Uterus (tissue), 2 donors: ENCODE results near the gene MAPT.

Experiments used
- POLR2A ChIP-seq, 2 donors: fragments of 450-650 bp; IDR thresholded peaks; one replicate each; pipeline ENCODE4 v1.6.1; 2016; ENCODE audit warnings: antibody characterized with exemption in 2 of 2, mild to moderate bottlenecking in 1 of 2, moderate library complexity in 1 of 2
- TF ChIP-seq, protein P1 (sequence below), 4 experiments: fragments of 200-600 bp in 2 of 4; fragments of 450-650 bp in 2 of 4; sonication (generic) in 2 of 4; IDR thresholded peaks; one replicate each; pipeline ENCODE4 v1.5.1; 2016 to 2019; ENCODE audit warnings: antibody characterized with exemption in 4 of 4, mild to moderate bottlenecking in 2 of 4, moderate library complexity in 1 of 4

- no peak for TF ChIP-seq POLR2A (IDR thresholded peaks at IDR 0.05)
- TF ChIP-seq, protein P1, sequence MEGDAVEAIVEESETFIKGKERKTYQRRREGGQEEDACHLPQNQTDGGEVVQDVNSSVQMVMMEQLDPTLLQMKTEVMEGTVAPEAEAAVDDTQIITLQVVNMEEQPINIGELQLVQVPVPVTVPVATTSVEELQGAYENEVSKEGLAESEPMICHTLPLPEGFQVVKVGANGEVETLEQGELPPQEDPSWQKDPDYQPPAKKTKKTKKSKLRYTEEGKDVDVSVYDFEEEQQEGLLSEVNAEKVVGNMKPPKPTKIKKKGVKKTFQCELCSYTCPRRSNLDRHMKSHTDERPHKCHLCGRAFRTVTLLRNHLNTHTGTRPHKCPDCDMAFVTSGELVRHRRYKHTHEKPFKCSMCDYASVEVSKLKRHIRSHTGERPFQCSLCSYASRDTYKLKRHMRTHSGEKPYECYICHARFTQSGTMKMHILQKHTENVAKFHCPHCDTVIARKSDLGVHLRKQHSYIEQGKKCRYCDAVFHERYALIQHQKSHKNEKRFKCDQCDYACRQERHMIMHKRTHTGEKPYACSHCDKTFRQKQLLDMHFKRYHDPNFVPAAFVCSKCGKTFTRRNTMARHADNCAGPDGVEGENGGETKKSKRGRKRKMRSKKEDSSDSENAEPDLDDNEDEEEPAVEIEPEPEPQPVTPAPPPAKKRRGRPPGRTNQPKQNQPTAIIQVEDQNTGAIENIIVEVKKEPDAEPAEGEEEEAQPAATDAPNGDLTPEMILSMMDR (IDR thresholded peaks at IDR 0.05): no peak
Observed at GRCh38 chr17:45981306-45981705, 87.0 kb downstream of the MAPT start.
